ENCODE measurements around the gene COPE. TPM values are rescaled to one million over a fixed set of nuclear protein-coding genes. Genes with fewer than 3 reads are reported as not detected.

Gene COPE
- total RNA-seq, 1 experiment from 2014 or later: 221 TPM

GRCh38 chr19:18939922-18940768 lies 21.0 kb upstream of the COPE start:
- TSS peak; percentile 29 for BruUV-seq (replicated peaks)
- POLR2A ChIA-PET (ENCODE audit: unreplicated experiment): interaction anchor here (0.7 kb wide), 1 partner anchor 24 kb away, joined by 4 read pairs; no protein-coding TSS in a partner anchor
- CTCF ChIA-PET: no interaction called here

GRCh38 chr19:18939163-18939562 lies 20.0 kb upstream of the COPE start:
- no peak overlapping the region for H2AFZ ChIP-seq
- H3K27me3 ChIP-seq (ENCODE audit: insufficient read depth, low read depth): no peaks in the 10 kb centered on the region
- no TSS peak for BruUV-seq (replicated peaks)
- no peaks in the 10 kb centered on the region for H4K20me1 ChIP-seq (ENCODE audit: insufficient read depth)
- DNase-seq: no peak
- H3K4me2 ChIP-seq: peak overlapping the region; percentile 88
- TF ChIP-seq EZH2 (IDR thresholded peaks at IDR 0.05; ENCODE audit: low read depth): no peak
- no peak for TF ChIP-seq CTCF (conservative IDR thresholded peaks at IDR 0.05)
- peaks cover 10% of the 10 kb centered on the region for H3K4me1 ChIP-seq (replicated peaks; ENCODE audit: insufficient read depth)
- intact Hi-C loops (cut with micrococcal nuclease; ENCODE audit: unreplicated experiment): no loop called here
- H3K27ac ChIP-seq: no peak overlapping the region
- peaks cover 33% of the 10 kb centered on the region for H3K79me2 ChIP-seq (ENCODE audit: low read depth)
- peak overlapping the region; percentile 81; the same call in 1 of the 2 replicates for H3K4me3 ChIP-seq
- H3K9me2 ChIP-seq (ENCODE audit: insufficient read depth): no peaks in the 10 kb centered on the region
- no peaks in the 10 kb centered on the region for H3K9me3 ChIP-seq (ENCODE audit: insufficient read depth, low read depth)
- ChIA-PET CTCF (no interaction called here), POLR2A (ENCODE audit: unreplicated experiment) (no interaction called here)
- H3K36me3 ChIP-seq (ENCODE audit: low read depth): peaks cover 5% of the 10 kb centered on the region
- peaks cover 32% of the 10 kb centered on the region for H3F3A ChIP-seq (ENCODE audit: insufficient read depth, low read depth)

More at GRCh38 chr19:18939922-18940768, 21.0 kb upstream of the COPE start:
- intact Hi-C loops (cut with micrococcal nuclease; ENCODE audit: unreplicated experiment): loop anchor here (1.0 to 2.0 kb wide), 2 partner anchors 21 to 46 kb away; partner anchors contain the start of genes COPE and DDX49
- H3K4me2 ChIP-seq: peak overlapping the region; percentile 88
- H3F3A ChIP-seq (ENCODE audit: insufficient read depth, low read depth): peaks cover 38% of the 10 kb centered on the region
- no peak for TF ChIP-seq EZH2 (IDR thresholded peaks at IDR 0.05; ENCODE audit: low read depth)
- TF ChIP-seq CTCF (conservative IDR thresholded peaks at IDR 0.05): no peak
- peaks cover 10% of the 10 kb centered on the region for H3K4me1 ChIP-seq (replicated peaks; ENCODE audit: insufficient read depth)
- no peaks in the 10 kb centered on the region for H3K9me2 ChIP-seq (ENCODE audit: insufficient read depth)
- H2AFZ ChIP-seq: peak overlapping the region; percentile 87
- H3K27ac ChIP-seq: no peak overlapping the region
- H3K4me3 ChIP-seq: peak overlapping the region; percentile 81
- no peaks in the 10 kb centered on the region for H4K20me1 ChIP-seq (ENCODE audit: insufficient read depth)
- peaks cover 5% of the 10 kb centered on the region for H3K36me3 ChIP-seq (ENCODE audit: low read depth)
- DNase-seq: peak in 1 of 2 experiments; percentile 49
- no peaks in the 10 kb centered on the region for H3K9me3 ChIP-seq (ENCODE audit: insufficient read depth, low read depth)
- H3K27me3 ChIP-seq (ENCODE audit: insufficient read depth, low read depth): no peaks in the 10 kb centered on the region
- H3K79me2 ChIP-seq (ENCODE audit: low read depth): peaks cover 33% of the 10 kb centered on the region

- H4K20me1 ChIP-seq (ENCODE audit: insufficient read depth): peaks cover 12% of the 10 kb centered on the region
- no peak for DNase-seq
- H3K27ac ChIP-seq: no peak overlapping the region
- H3K4me1 ChIP-seq (replicated peaks; ENCODE audit: insufficient read depth): no peaks in the 10 kb centered on the region
- H3K36me3 ChIP-seq (ENCODE audit: low read depth): peaks cover 16% of the 10 kb centered on the region
- TF ChIP-seq EZH2 (IDR thresholded peaks at IDR 0.05; ENCODE audit: low read depth) (no peak), CTCF (conservative IDR thresholded peaks at IDR 0.05) (no peak)
- H3K9me2 ChIP-seq (ENCODE audit: insufficient read depth): no peaks in the 10 kb centered on the region
- no peak overlapping the region for H3K4me3 ChIP-seq
- intact Hi-C loops (cut with micrococcal nuclease; ENCODE audit: unreplicated experiment): no loop called here
- no peak overlapping the region for H3K4me2 ChIP-seq
- no peak overlapping the region for H2AFZ ChIP-seq
- peaks cover 41% of the 10 kb centered on the region for H3F3A ChIP-seq (ENCODE audit: insufficient read depth, low read depth)
- ChIA-PET POLR2A (ENCODE audit: unreplicated experiment) (no interaction called here), CTCF (no interaction called here)
- H3K79me2 ChIP-seq (ENCODE audit: low read depth): 0 out of 2 replicates have a peak, but pooled peaks cover 5% of the 10 kb centered on the region
- no peaks in the 10 kb centered on the region for H3K27me3 ChIP-seq (ENCODE audit: insufficient read depth, low read depth)
- no TSS peak for BruUV-seq (replicated peaks)
- no peaks in the 10 kb centered on the region for H3K9me3 ChIP-seq (ENCODE audit: insufficient read depth, low read depth)
These were observed 14.1 kb upstream of the COPE start for GRCh38 chr19:18933297-18933696.

Data from PC-9 (cell line).